Tibial artery (tissue), 4 donors: Measurements from ENCODE around the gene MIPEP.

Experiments used
- DNase-seq, 2 donors: peaks; one replicate each; pipeline ENCODE4 v3.0.0-alpha.2; 2019
- H3K27ac ChIP-seq, 2 donors: fragments of 200-600 bp; sonication (generic) in 1 of 2; 1 replicate in 1 of 2; 2 replicates in 1 of 2; pipeline ENCODE4 v1.5.1; 2018 to 2019; ENCODE audit warnings: mild to moderate bottlenecking in 1 of 2
- H3K27me3 ChIP-seq, 2 donors: fragments of 200-600 bp; sonication (generic) in 1 of 2; one replicate each; pipeline versions ENCODE4 v1.5.1 to v1.6.0; 2016 to 2019
- H3K36me3 ChIP-seq, 3 donors: fragments of 200-600 bp; sonication (generic) in 2 of 3; one replicate each; pipeline ENCODE4 v1.5.1; 2016 to 2019; ENCODE audit warnings: mild to moderate bottlenecking in 2 of 3
- H3K4me1 ChIP-seq, 4 donors: fragments of 200-600 bp; sonication (generic) in 2 of 4; 1 replicate in 3 of 4; 2 replicates in 1 of 4; pipeline ENCODE4 v1.5.1; 2016 to 2019
- H3K4me3 ChIP-seq, 2 donors: fragments of 200-600 bp; sonication (generic) in 1 of 2; 1 replicate in 1 of 2; 2 replicates in 1 of 2; pipeline ENCODE4 v1.5.1; 2018 to 2019; ENCODE audit warnings: mild to moderate bottlenecking in 2 of 2
- H3K9me3 ChIP-seq, 3 donors: fragments of 200-600 bp; sonication (generic) in 1 of 3; one replicate each; pipeline ENCODE4 v1.5.1; 2016 to 2019
- intact Hi-C: fragments of 100-400 bp; cut with DNase I; formaldehyde crosslinking; loops from one replicate; pipeline ENCODE4 v1.15.0; 2023; ENCODE audit warnings: low total_unique reads
- TF ChIP-seq, protein P1 (sequence below), 2 experiments: fragments of 200-600 bp in 1 of 2; fragments of 450-650 bp in 1 of 2; IDR thresholded peaks; one replicate each; pipeline ENCODE4 v1.5.1; 2017 to 2019; ENCODE audit warnings: antibody characterized with exemption in 2 of 2, mild to moderate bottlenecking in 1 of 2, moderate library complexity in 1 of 2

MIPEP gene

DNA sequence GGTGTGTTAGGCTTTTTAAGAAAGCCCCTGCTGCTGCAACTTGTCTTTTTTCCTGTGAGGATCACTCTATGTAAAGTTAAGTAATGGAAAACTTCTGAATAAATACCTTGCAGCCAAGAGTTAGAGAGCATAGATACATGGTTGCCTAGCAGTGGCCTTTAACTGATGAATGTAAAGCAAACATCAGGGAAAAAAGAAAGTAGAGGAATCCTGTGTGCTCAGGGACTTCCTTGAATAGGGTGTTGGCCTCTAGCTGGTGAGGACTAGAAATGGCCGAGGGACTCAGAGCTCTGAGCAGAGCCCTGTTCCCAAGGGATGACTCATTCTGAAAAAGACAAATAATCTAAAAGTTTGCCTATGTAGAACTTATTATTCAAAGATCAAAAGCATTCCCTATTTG lies 135.7 kb downstream of the MIPEP start:
- Histone ChIP-seq H3K9me3 (no peaks in the 10 kb centered on the region), H3K27me3 (no peaks in the 10 kb centered on the region), H3K27ac (peak overlapping the region; percentile 1 to 5), H3K4me3 (no peak overlapping the region), H3K4me1 (peaks cover 0 to 26% (median 0%) of the 10 kb centered on the region in 4 donors), H3K36me3 (peaks cover 4 to 18% (median 7%) of the 10 kb centered on the region in 3 donors)
- intact Hi-C loops = no loop called here
- DNase-seq = no peak
- TF ChIP-seq, protein P1, sequence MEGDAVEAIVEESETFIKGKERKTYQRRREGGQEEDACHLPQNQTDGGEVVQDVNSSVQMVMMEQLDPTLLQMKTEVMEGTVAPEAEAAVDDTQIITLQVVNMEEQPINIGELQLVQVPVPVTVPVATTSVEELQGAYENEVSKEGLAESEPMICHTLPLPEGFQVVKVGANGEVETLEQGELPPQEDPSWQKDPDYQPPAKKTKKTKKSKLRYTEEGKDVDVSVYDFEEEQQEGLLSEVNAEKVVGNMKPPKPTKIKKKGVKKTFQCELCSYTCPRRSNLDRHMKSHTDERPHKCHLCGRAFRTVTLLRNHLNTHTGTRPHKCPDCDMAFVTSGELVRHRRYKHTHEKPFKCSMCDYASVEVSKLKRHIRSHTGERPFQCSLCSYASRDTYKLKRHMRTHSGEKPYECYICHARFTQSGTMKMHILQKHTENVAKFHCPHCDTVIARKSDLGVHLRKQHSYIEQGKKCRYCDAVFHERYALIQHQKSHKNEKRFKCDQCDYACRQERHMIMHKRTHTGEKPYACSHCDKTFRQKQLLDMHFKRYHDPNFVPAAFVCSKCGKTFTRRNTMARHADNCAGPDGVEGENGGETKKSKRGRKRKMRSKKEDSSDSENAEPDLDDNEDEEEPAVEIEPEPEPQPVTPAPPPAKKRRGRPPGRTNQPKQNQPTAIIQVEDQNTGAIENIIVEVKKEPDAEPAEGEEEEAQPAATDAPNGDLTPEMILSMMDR (IDR thresholded peaks at IDR 0.05) = no peak

DNA sequence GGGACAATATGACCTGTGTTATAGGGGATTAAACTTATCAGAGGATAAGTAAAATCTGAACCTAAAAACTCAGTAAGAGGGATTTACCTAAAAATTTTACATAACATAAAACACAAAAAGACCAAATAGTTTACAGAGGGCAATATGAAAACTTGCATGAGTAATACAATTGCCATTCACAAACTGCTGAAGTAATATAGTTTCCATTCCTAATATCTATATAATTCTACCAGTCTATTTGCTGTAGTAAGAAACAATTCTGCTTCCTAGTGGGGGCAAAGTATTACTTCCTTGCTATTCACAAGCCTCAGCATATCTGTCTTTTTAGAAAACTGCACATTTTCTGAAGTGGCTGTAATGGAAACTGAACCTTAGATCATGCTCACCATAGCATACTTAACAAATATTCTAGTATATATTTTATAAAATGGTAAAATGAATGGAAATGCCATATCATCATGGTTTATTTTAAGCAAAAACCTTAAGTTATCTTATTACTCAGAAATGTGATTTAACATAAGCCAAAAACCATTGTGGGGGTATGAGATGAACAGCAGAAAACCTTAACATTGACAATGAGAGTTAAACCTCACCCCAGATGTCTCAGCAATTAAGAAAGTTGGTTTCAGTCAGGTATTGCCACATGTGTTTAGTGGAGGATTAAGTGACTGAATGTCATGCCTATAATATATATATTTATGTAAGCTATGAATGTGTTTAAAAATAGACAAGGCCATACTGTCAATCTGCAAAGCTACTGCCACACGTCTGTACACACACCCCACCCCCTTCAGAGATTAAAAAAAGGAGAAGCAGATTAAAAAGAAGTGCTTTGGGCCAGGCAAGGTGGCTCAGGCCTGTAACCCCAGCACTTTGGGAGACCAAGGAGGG lies 136.8 kb downstream of the MIPEP start:
- no peak for DNase-seq

DNA sequence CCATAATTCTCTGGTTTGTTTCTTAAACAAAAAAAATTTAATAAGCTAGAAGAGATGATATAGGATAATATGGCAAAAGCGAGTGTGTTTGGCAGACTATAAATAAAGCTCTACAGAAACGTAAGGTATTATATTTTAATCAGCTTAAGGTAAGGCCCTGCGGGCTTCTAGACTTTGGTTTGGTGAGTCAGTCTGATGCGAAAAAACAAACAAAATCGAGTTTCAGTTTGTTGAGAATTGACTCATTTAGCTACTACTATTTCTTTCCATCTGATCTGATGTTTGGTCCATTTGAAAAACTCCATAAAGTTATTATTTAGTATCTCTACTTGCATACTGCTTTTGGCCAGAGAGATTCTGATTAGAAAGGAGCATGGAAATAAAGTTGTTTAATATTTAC lies 138.0 kb downstream of the MIPEP start:
- no peak overlapping the region for H3K27ac ChIP-seq
- no peaks in the 10 kb centered on the region for H3K9me3 ChIP-seq
- H3K4me1 ChIP-seq = peaks cover 0 to 21% (median 0%) of the 10 kb centered on the region in 4 donors
- peaks cover 4 to 13% (median 7%) of the 10 kb centered on the region in 3 donors for H3K36me3 ChIP-seq
- H3K27me3 ChIP-seq = no peaks in the 10 kb centered on the region
- intact Hi-C loops = no loop called here
- H3K4me3 ChIP-seq = no peak overlapping the region
- DNase-seq = no peak
- TF ChIP-seq, protein P1 (IDR thresholded peaks at IDR 0.05) = no peak

More for the DNA sequence above, 136.8 kb downstream of the MIPEP start:
- no peaks in the 10 kb centered on the region for H3K9me3 ChIP-seq
- H3K4me3 ChIP-seq = no peak overlapping the region
- H3K4me1 ChIP-seq = peaks cover 0 to 21% (median 0%) of the 10 kb centered on the region in 4 donors
- H3K27ac ChIP-seq = no peak overlapping the region
- TF ChIP-seq, protein P1 (IDR thresholded peaks at IDR 0.05) = no peak
- peaks cover 4 to 18% (median 7%) of the 10 kb centered on the region in 3 donors for H3K36me3 ChIP-seq
- H3K27me3 ChIP-seq = no peaks in the 10 kb centered on the region
- intact Hi-C loops = no loop called here

DNA sequence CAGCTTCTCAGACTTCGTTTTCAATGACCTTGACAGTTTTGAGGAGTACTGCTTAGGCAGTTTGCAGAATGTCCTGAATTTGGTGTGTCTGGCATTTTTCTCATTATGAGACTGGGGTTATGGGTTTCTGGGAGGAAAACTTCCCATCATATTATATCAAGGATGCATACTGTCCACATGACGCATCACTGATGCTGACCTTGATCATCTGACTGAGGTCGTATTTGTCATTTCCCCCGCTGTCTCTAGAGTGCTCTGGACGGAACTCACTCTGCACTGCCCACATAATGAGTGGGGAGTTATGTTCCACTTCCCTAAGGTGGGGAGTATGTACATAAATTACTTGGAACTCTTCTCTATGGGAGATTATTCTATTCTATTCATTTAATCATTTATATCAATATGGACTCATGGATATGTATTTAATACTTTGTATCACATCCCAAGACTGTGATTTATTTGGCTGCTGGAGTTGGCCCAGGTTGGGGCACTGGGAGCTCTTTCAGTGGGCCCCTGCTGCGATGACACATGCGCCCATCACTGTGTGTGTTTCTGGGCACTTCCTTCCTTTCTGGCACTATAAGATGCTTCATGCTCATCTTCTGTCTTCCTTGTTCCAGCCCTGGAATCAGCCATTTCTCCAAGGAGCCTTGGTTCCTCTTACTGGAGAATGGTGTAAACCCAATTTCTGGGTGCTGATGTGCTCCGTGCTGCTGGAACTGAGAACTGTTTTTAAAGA lies 138.6 kb downstream of the MIPEP start:
- TF ChIP-seq, protein P1 (IDR thresholded peaks at IDR 0.05) = no peak
- no peak for DNase-seq
- Histone ChIP-seq H3K27ac (no peak overlapping the region), H3K9me3 (no peaks in the 10 kb centered on the region), H3K4me3 (no peak overlapping the region), H3K27me3 (no peaks in the 10 kb centered on the region), H3K4me1 (peaks cover 0 to 21% (median 0%) of the 10 kb centered on the region in 4 donors), H3K36me3 (peaks cover 4 to 13% (median 7%) of the 10 kb centered on the region in 3 donors)
- intact Hi-C loops = no loop called here

DNA sequence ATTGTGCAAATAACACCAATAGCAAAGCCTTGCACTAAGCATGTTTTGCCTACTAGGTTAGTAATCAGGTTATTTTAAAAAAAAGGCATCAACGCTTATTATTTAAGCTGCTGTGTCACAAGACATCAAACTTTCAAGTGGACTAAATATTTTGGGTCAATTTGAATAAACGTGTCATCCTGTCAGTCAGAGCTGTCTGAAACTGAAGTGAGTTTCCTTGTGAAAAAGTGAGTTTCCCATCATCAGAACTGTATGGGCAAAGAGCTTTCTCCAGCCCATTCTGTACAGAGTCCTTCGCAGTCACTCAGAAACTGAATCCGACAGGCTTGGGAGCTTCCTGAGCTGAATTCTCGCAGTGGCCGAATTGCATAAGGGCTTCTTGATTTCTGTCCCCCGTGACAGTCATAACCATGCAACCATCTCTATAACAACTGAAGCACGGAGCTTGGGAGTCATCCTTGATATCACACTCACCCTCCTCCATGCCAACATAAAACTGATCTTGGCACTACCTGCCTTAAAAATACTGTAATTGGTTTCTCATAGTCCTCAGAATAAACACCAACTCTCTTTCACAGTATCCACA lies 139.8 kb downstream of the MIPEP start:
- intact Hi-C loops = no loop called here
- no peak overlapping the region for H3K27ac ChIP-seq
- TF ChIP-seq, protein P1 (IDR thresholded peaks at IDR 0.05) = no peak
- H3K4me3 ChIP-seq = no peak overlapping the region
- DNase-seq = no peak
- H3K27me3 ChIP-seq = no peaks in the 10 kb centered on the region
- H3K9me3 ChIP-seq = no peaks in the 10 kb centered on the region
- peaks cover 0 to 12% (median 0%) of the 10 kb centered on the region in 4 donors for H3K4me1 ChIP-seq
- H3K36me3 ChIP-seq = peaks cover 0 to 13% (median 7%) of the 10 kb centered on the region in 3 donors
